ENCODE data around the gene KCND3.

- TF ChIP-seq CTCF (IDR thresholded peaks at IDR 0.05; ENCODE audit: low read depth, low read length), result no peak
- no peak for TF ChIP-seq POLR2A (IDR thresholded peaks at IDR 0.05; ENCODE audit: extremely low read depth, insufficient read length)
Observed at GRCh38 chr1:111777301-111777700, 212.2 kb downstream of the KCND3 start.

All from NB4 (cell line).